ENCODE measurements around the gene APBB3. TPM values are rescaled to one million over a fixed set of nuclear protein-coding genes. Genes with fewer than 3 reads are reported as not detected.

Gene APBB3
- total RNA-seq, 2 donors from 2014 or later, result 7.4 to 8.3 TPM

DNA sequence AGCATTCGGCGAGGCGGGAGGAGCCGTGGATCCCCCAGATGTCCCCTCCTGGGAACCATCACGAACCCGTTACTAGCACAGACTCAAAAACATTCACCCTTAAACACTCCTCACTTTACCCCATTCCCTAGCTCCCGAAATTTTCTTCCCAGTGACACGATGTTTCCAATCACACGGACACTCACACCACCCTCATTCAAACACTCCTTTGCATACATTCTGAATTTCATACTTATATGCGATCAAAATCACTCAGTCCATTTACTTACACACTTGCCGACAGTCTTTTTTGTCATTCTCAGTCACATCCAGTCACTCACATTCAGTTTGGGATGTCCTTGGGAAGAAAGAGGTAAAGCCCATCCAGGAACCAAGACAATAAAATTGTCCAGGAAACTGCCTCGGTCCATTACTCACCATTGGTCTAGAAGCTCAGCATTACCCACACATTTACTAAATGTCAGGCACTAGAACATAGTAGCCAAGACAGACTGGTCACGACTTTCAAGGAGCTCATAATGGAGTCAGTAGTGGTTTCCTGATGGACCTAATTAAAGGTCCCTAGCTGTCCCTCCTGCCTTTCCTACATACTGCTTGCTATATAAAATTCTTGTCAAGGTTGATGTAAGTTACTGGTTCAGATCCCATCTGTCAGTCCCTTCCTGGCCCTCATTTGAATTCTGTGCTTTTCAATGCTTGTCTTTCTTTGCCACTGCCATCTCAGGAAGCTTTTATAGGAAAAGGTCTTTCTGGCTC is 804 bp upstream of the APBB3 start:
- H3K9me3 ChIP-seq, result no peaks in the 10 kb centered on the region
- H3K36me3 ChIP-seq, result peaks cover 20% of the 10 kb centered on the region
- H3K4me3 ChIP-seq, result peak overlapping the region; percentile 71 to 77
- no peak for DNase-seq (ENCODE audit: low spot score)
- H3K27me3 ChIP-seq, result no peaks in the 10 kb centered on the region
- TF ChIP-seq CTCF (IDR thresholded peaks at IDR 0.05), result no peak
- peak overlapping the region; percentile 85 to 97 for H3K27ac ChIP-seq
- peaks cover 0 to 64% of the 10 kb centered on the region in 2 donors for H3K4me1 ChIP-seq

GRCh38 chr5:140563596-140563995 is 802 bp downstream of the APBB3 start:
- peak; percentile 58 for DNase-seq (ENCODE audit: low spot score)
- H3K4me3 ChIP-seq, result peak overlapping the region; percentile 71 to 77
- no peak for TF ChIP-seq CTCF (IDR thresholded peaks at IDR 0.05)
- H3K27me3 ChIP-seq, result no peaks in the 10 kb centered on the region
- H3K36me3 ChIP-seq, result peaks cover 20% of the 10 kb centered on the region
- peaks cover 0 to 48% of the 10 kb centered on the region in 2 donors for H3K4me1 ChIP-seq
- H3K9me3 ChIP-seq, result no peaks in the 10 kb centered on the region
- peak overlapping the region; percentile 85 to 97 for H3K27ac ChIP-seq

DNA sequence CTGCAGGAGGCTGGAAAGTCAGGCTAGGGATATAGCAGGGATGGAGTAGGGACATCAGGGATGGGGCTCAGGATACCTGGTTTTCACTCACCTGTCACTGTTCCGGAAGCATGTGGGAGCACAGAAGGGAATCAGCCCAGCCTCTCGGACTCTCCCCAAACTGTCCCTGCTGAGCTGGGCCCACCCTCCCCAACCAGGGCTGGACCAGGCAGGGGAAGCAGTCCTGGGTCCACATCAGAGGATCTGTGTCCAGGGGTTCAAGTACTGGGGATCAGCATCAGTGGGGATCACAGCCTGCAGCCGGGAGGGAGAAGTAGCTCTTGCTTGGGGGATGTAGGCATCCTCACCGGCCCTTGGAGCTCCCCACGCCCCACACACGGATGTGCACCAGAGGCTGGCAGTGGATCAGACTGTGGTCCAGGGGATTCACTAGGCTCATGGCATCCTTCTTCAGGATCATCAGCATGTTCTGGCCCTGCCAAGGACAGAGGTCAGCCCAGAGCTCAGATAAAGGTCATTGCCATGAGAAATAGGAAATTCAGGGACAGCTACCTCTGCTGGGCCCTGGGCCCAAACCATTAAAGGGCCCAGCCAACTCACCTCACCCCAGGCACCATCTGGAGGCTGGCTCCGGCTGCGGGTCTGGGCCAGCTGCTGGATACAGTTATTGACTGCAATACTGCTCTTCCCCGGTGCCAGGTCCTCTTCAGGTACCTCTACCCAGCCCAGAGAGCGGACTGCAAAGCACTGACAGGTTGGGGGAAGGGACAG is 2.5 kb downstream of the APBB3 start:
- peak; percentile 36 for DNase-seq (ENCODE audit: low spot score)
- H3K4me1 ChIP-seq, result peaks cover 0 to 37% of the 10 kb centered on the region in 2 donors
- H3K9me3 ChIP-seq, result no peaks in the 10 kb centered on the region
- no peak overlapping the region for H3K4me3 ChIP-seq
- TF ChIP-seq CTCF (IDR thresholded peaks at IDR 0.05), result no peak
- H3K36me3 ChIP-seq, result peaks cover 4% of the 10 kb centered on the region
- H3K27ac ChIP-seq, result no peak overlapping the region
- H3K27me3 ChIP-seq, result no peaks in the 10 kb centered on the region

DNA sequence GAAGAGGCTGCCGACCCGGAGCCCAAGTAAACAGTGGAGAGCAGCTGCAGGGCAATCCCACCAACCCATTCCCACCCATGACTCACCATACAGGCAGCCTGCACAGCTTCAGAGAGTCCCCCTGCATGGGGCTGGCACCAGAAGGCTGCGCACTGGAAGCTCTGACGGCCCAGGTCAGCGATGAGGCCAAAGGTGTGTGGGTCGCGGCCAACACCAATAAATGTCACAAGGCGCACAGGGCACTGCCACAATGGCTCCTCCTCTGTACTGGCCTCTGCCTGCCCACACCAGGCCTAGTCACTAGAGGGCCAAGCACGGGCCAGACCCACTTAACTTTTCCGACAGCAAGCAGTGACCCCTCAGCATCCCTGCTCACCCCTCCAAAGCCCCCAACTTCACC is 4.2 kb downstream of the APBB3 start:
- no peaks in the 10 kb centered on the region for H3K9me3 ChIP-seq
- peaks cover 0 to 36% of the 10 kb centered on the region in 2 donors for H3K4me1 ChIP-seq
- peak; percentile 54 for DNase-seq (ENCODE audit: low spot score)
- H3K36me3 ChIP-seq, result no peaks in the 10 kb centered on the region
- no peak for TF ChIP-seq CTCF (IDR thresholded peaks at IDR 0.05)
- H3K27me3 ChIP-seq, result no peaks in the 10 kb centered on the region
- no peak overlapping the region for H3K27ac ChIP-seq
- H3K4me3 ChIP-seq, result no peak overlapping the region

GRCh38 chr5:140558542-140558941 is 5.9 kb downstream of the APBB3 start:
- Histone ChIP-seq H3K36me3 (no peaks in the 10 kb centered on the region), H3K27ac (peak overlapping the region in 1 of 2 donors; percentile 95)

More at GRCh38 chr5:140558542-140558941, 5.9 kb downstream of the APBB3 start:
- no peak for DNase-seq (ENCODE audit: low spot score)
- H3K27me3 ChIP-seq, result no peaks in the 10 kb centered on the region
- H3K4me1 ChIP-seq, result peaks cover 0 to 44% of the 10 kb centered on the region in 2 donors
- H3K9me3 ChIP-seq, result no peaks in the 10 kb centered on the region
- H3K4me3 ChIP-seq, result no peak overlapping the region
- no peak for TF ChIP-seq CTCF (IDR thresholded peaks at IDR 0.05)
